Measurements from ENCODE around the gene TMC7.
A peak's percentile ranks its signal among the peaks of the same experiment; 100 is the strongest.
"Not testable (repeated sequence)": the region's sequence is repeated elsewhere in the genome, so short reads cannot be mapped to it uniquely, and the experiment has no call there.

Gene TMC7

DNA sequence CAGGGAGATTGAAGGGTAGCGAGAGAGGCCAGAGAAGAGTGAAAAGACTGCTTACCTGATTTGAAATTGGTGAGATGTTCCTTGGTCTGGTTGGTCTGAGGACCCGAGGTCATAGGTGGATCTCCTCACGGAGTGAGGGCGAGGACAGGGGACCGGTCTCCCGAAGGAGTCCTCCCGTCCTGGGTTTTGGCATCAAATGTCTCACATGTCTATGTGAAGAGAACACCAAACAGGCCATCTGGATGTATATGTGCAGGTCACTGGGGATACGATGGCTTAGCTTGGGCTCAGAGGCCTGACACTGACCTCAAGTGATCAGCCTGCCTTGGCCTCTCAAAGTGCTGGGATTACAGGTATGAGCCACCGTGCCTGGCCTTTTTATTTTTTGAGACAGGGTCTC is 13.3 kb downstream of the TMC7 start:
- H4K91ac ChIP-seq (ENCODE audit: low read depth, low read length); H2BK120ac ChIP-seq (ENCODE audit: insufficient read depth, low read length, poor library complexity); H4K12ac ChIP-seq (ENCODE audit: low read depth, low read length); H3K36me3 ChIP-seq (ENCODE audit: control insufficient read depth in 1 of 2, insufficient read depth in 2 of 2, low read length in 2 of 2); H3K4me3 ChIP-seq (ENCODE audit: low read depth, low read length); H3K18ac ChIP-seq (ENCODE audit: low read length); H2BK12ac ChIP-seq (ENCODE audit: low read length); H3K79me1 ChIP-seq (ENCODE audit: low read length); H4K8ac ChIP-seq (ENCODE audit: low read depth, low read length); H3K23ac ChIP-seq (ENCODE audit: low read length); DNase-seq; H3K4me1 ChIP-seq (ENCODE audit: control insufficient read depth in 1 of 2, insufficient read depth in 2 of 2, low read length in 2 of 2); H3K79me2 ChIP-seq (ENCODE audit: control insufficient read depth, insufficient read depth, low read length, poor library complexity); H3K9ac ChIP-seq (ENCODE audit: low read length); H2BK5ac ChIP-seq (ENCODE audit: low read depth, low read length, poor library complexity); H3K27me3 ChIP-seq (ENCODE audit: insufficient read depth, low read length); H3K27ac ChIP-seq (ENCODE audit: low read depth, low read length); H3K9me3 ChIP-seq (ENCODE audit: insufficient read depth, low read depth, low read length); H2AK5ac ChIP-seq (ENCODE audit: low read length); H3K4ac ChIP-seq (ENCODE audit: low read depth, low read length); H3K14ac ChIP-seq (ENCODE audit: low read length); H3K4me2 ChIP-seq (ENCODE audit: low read length); H2AFZ ChIP-seq (ENCODE audit: insufficient read depth, low read length, poor library complexity): not testable (repeated sequence)
- WGBS (ENCODE audit: extremely low coverage, insufficient coverage, insufficient read length) = no CpG with 5 or more reads among the region's 9 CpGs

DNA sequence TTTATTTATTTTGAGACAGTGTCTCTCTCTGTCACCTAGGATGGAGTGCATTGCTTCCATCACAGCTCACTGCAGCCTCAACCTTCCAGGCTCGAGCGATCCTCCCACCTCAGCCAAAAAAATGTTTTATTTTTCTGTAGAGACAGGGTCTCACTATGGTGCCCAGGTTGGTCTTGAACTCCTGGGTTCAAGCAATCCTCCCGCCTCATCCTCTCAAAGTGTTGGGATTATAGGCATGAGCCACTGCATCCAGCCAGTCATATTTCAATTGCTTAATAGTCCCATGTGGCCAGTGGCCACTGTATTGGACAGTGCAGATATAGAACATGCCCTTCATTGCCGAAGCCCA is 15.3 kb downstream of the TMC7 start:
- peaks cover 3 to 4% of the 10 kb centered on the region in 2 experiments for H3K4me1 ChIP-seq (ENCODE audit: control insufficient read depth in 1 of 2, insufficient read depth in 2 of 2, low read length in 2 of 2)
- no peak overlapping the region for H3K4me3 ChIP-seq (ENCODE audit: low read depth, low read length)

DNA sequence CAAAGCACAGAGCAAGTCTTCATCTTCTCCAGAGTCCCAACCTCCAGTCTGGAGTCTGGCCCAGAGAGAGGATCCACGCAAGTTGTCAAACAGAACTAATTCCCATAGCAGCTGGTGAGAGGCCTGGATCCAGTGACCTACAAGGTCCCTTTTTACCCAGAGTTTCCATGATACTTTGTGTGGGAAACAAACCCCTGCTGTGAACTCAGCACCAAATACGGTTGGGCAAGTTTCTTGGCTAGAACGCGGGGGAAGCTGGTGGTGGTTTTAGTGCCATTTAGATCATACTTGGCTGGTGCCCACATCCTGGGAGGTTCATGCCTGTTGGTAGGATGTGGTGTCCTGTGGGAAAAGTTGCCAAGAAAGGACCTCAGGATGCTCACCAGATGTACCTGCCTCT is 18.1 kb downstream of the TMC7 start:
- Histone ChIP-seq H4K91ac (ENCODE audit: low read depth, low read length) (no peak overlapping the region), H3K18ac (ENCODE audit: low read length) (no peak overlapping the region), H3K9ac (ENCODE audit: low read length) (no peak overlapping the region), H2BK12ac (ENCODE audit: low read length) (no peak overlapping the region), H3K36me3 (ENCODE audit: control insufficient read depth in 1 of 2, insufficient read depth in 2 of 2, low read length in 2 of 2) (no peaks in the 10 kb centered on the region), H3K14ac (ENCODE audit: low read length) (peak overlapping the region; percentile 30), H3K23ac (ENCODE audit: low read length) (no peak overlapping the region), H3K79me2 (ENCODE audit: control insufficient read depth, insufficient read depth, low read length, poor library complexity) (no peaks in the 10 kb centered on the region), H3K4me3 (ENCODE audit: low read depth, low read length) (no peak overlapping the region), H4K8ac (ENCODE audit: low read depth, low read length) (no peak overlapping the region), H3K79me1 (ENCODE audit: low read length) (peaks cover 4% of the 10 kb centered on the region), H2AFZ (ENCODE audit: insufficient read depth, low read length, poor library complexity) (no peak overlapping the region), H2BK120ac (ENCODE audit: insufficient read depth, low read length, poor library complexity) (no peak overlapping the region), H3K9me3 (ENCODE audit: insufficient read depth, low read depth, low read length) (no peaks in the 10 kb centered on the region), H3K4me2 (ENCODE audit: low read length) (no peak overlapping the region), H2AK5ac (ENCODE audit: low read length) (no peak overlapping the region), H3K27ac (ENCODE audit: low read depth, low read length) (no peak overlapping the region), H3K27me3 (ENCODE audit: insufficient read depth, low read length) (no peaks in the 10 kb centered on the region), H4K12ac (ENCODE audit: low read depth, low read length) (no peak overlapping the region), H2BK5ac (ENCODE audit: low read depth, low read length, poor library complexity) (no peak overlapping the region), H3K4me1 (ENCODE audit: control insufficient read depth in 1 of 2, insufficient read depth in 2 of 2, low read length in 2 of 2) (peaks cover 3 to 6% of the 10 kb centered on the region in 2 experiments), H3K4ac (ENCODE audit: low read depth, low read length) (no peak overlapping the region)
- WGBS (ENCODE audit: extremely low coverage, insufficient coverage, insufficient read length) = no CpG with 5 or more reads among the region's 4 CpGs
- DNase-seq = no peak

More for the DNA sequence above, 15.3 kb downstream of the TMC7 start:
- no CpG with 5 or more reads among the region's 4 CpGs for WGBS (ENCODE audit: extremely low coverage, insufficient coverage, insufficient read length)
- H3K4ac ChIP-seq (ENCODE audit: low read depth, low read length) = no peak overlapping the region
- no peak overlapping the region for H4K12ac ChIP-seq (ENCODE audit: low read depth, low read length)
- no peak overlapping the region for H2BK5ac ChIP-seq (ENCODE audit: low read depth, low read length, poor library complexity)
- no peak overlapping the region for H3K27ac ChIP-seq (ENCODE audit: low read depth, low read length)
- H3K23ac ChIP-seq (ENCODE audit: low read length) = no peak overlapping the region
- no peak for DNase-seq
- no peak overlapping the region for H3K4me2 ChIP-seq (ENCODE audit: low read length)
- no peak overlapping the region for H4K91ac ChIP-seq (ENCODE audit: low read depth, low read length)
- H4K8ac ChIP-seq (ENCODE audit: low read depth, low read length) = no peak overlapping the region
- no peak overlapping the region for H3K18ac ChIP-seq (ENCODE audit: low read length)
- no peaks in the 10 kb centered on the region for H3K36me3 ChIP-seq (ENCODE audit: control insufficient read depth in 1 of 2, insufficient read depth in 2 of 2, low read length in 2 of 2)
- H2AFZ ChIP-seq (ENCODE audit: insufficient read depth, low read length, poor library complexity) = no peak overlapping the region
- H3K79me2 ChIP-seq (ENCODE audit: control insufficient read depth, insufficient read depth, low read length, poor library complexity) = no peaks in the 10 kb centered on the region
- no peak overlapping the region for H2BK120ac ChIP-seq (ENCODE audit: insufficient read depth, low read length, poor library complexity)
- H3K14ac ChIP-seq (ENCODE audit: low read length) = no peak overlapping the region
- H3K9me3 ChIP-seq (ENCODE audit: insufficient read depth, low read depth, low read length) = no peaks in the 10 kb centered on the region
- no peak overlapping the region for H3K9ac ChIP-seq (ENCODE audit: low read length)
- H2AK5ac ChIP-seq (ENCODE audit: low read length) = no peak overlapping the region
- H3K27me3 ChIP-seq (ENCODE audit: insufficient read depth, low read length) = no peaks in the 10 kb centered on the region
- H3K79me1 ChIP-seq (ENCODE audit: low read length) = peaks cover 3% of the 10 kb centered on the region
- no peak overlapping the region for H2BK12ac ChIP-seq (ENCODE audit: low read length)

DNA sequence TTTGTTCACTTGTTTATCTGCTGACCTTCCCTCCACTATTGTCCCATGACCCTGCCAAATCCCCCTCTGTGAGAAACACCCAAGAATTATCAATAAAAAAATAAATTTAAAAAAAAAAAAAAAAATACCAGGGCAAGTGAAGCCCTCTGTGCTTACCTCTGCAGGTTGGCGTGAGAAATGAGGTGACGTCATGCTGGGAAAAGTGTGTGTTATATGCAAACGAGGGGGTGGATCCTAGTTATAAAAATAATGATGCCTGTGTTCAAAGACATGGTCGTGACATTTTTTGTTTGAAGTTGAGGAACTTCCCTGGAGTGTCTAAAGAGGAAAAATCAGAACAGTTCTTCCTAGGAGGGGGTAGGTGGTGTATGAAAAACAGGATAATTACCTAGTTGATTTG is 20.2 kb downstream of the TMC7 start:
- no CpG with 5 or more reads among the region's 4 CpGs for WGBS (ENCODE audit: extremely low coverage, insufficient coverage, insufficient read length)
- no peak for DNase-seq
- no peak overlapping the region for H3K9ac ChIP-seq (ENCODE audit: low read length)
- H2AK5ac ChIP-seq (ENCODE audit: low read length) = no peak overlapping the region
- no peak overlapping the region for H4K91ac ChIP-seq (ENCODE audit: low read depth, low read length)
- no peak overlapping the region for H4K12ac ChIP-seq (ENCODE audit: low read depth, low read length)
- H3K27ac ChIP-seq (ENCODE audit: low read depth, low read length) = no peak overlapping the region
- H3K4ac ChIP-seq (ENCODE audit: low read depth, low read length) = no peak overlapping the region
- no peak overlapping the region for H3K4me3 ChIP-seq (ENCODE audit: low read depth, low read length)
- peaks cover 6 to 14% of the 10 kb centered on the region in 2 experiments for H3K4me1 ChIP-seq (ENCODE audit: control insufficient read depth in 1 of 2, insufficient read depth in 2 of 2, low read length in 2 of 2)
- no peaks in the 10 kb centered on the region for H3K36me3 ChIP-seq (ENCODE audit: control insufficient read depth in 1 of 2, insufficient read depth in 2 of 2, low read length in 2 of 2)
- H3K79me2 ChIP-seq (ENCODE audit: control insufficient read depth, insufficient read depth, low read length, poor library complexity) = no peaks in the 10 kb centered on the region
- no peak overlapping the region for H3K18ac ChIP-seq (ENCODE audit: low read length)
- no peak overlapping the region for H2BK120ac ChIP-seq (ENCODE audit: insufficient read depth, low read length, poor library complexity)
- H3K79me1 ChIP-seq (ENCODE audit: low read length) = peaks cover 7% of the 10 kb centered on the region
- no peak overlapping the region for H3K14ac ChIP-seq (ENCODE audit: low read length)
- no peak overlapping the region for H4K8ac ChIP-seq (ENCODE audit: low read depth, low read length)
- no peaks in the 10 kb centered on the region for H3K9me3 ChIP-seq (ENCODE audit: insufficient read depth, low read depth, low read length)
- no peak overlapping the region for H2AFZ ChIP-seq (ENCODE audit: insufficient read depth, low read length, poor library complexity)
- no peak overlapping the region for H3K4me2 ChIP-seq (ENCODE audit: low read length)
- H3K27me3 ChIP-seq (ENCODE audit: insufficient read depth, low read length) = no peaks in the 10 kb centered on the region
- H2BK5ac ChIP-seq (ENCODE audit: low read depth, low read length, poor library complexity) = no peak overlapping the region
- no peak overlapping the region for H2BK12ac ChIP-seq (ENCODE audit: low read length)
- H3K23ac ChIP-seq (ENCODE audit: low read length) = no peak overlapping the region

All from trophoblast cell (in vitro differentiated cells and primary cell).